ENCODE results near the gene PPP1R2C. TPM values are rescaled to one million over a fixed set of nuclear protein-coding genes. Genes with fewer than 3 reads are reported as not detected.

The PPP1R2C gene
- total RNA-seq (not detected), polyA plus RNA-seq (not detected)

GRCh38 chrX:42778096-42778495 lies at the start of gene PPP1R2C:
Gene PPP1R2C, minus strand, starts transcription at chrX:42778163. Its CDS starts 84 bp downstream, at chrX:42778079.
- Histone ChIP-seq H3K27ac (ENCODE audit: low read depth in 1 of 2, low read length in 2 of 2) (no peak within 1 kb of the TSS), H3K27me3 (ENCODE audit: control insufficient read depth in 4 of 4, insufficient read depth in 4 of 4, low read length in 3 of 4) (no peaks in the 10 kb centered on the region), H3K9ac (ENCODE audit: low read depth in 1 of 2, low read length in 2 of 2) (no peak within 1 kb of the TSS), H3K36me3 (ENCODE audit: control insufficient read depth in 4 of 4, insufficient read depth in 3 of 4, low read depth in 1 of 4, low read length in 3 of 4) (no peaks in the 10 kb centered on the region), H3K4me1 (ENCODE audit: control insufficient read depth in 4 of 4, insufficient read depth in 4 of 4, low read length in 3 of 4) (no peaks in the 10 kb centered on the region), H3K9me3 (ENCODE audit: control insufficient read depth in 4 of 4, low read length in 3 of 4) (peaks cover 0 to 6% (median under 1%) of the 10 kb centered on the region in 4 donors), H3K4me3 (ENCODE audit: low read depth in 1 of 3, low read length in 3 of 3) (no peak within 1 kb of the TSS)
- 98% methylated on average over 33 of the region's 33 CpGs for WGBS
- DNase-seq (ENCODE audit: low spot score): no peak
- TF ChIP-seq EGR1 (IDR thresholded peaks at IDR 0.05; ENCODE audit: low read depth in 2 of 2) (no peak), RAD21 (IDR thresholded peaks at IDR 0.05) (no peak), ZBTB33 (IDR thresholded peaks at IDR 0.05) (no peak), HNF4A (conservative IDR thresholded peaks at IDR 0.05) (no peak), TAF1 (conservative IDR thresholded peaks at IDR 0.05) (no peak), REST (IDR thresholded peaks at IDR 0.05) (no peak), FOXA1 (IDR thresholded peaks at IDR 0.05) (no peak), JUND (IDR thresholded peaks at IDR 0.05) (no peak)

GRCh38 chrX:42825201-42825600 lies 47.2 kb upstream of the PPP1R2C start:
- H3K36me3 ChIP-seq (ENCODE audit: control insufficient read depth in 4 of 4, insufficient read depth in 3 of 4, low read depth in 1 of 4, low read length in 3 of 4): no peaks in the 10 kb centered on the region
- DNase-seq (ENCODE audit: low spot score): no peak
- TF ChIP-seq MAX (IDR thresholded peaks at IDR 0.05) (no peak), HNF4A (conservative IDR thresholded peaks at IDR 0.05) (no peak), ATF3 (IDR thresholded peaks at IDR 0.05) (no peak), FOXA2 (IDR thresholded peaks at IDR 0.05) (no peak), REST (IDR thresholded peaks at IDR 0.05) (no peak), HNF4G (IDR thresholded peaks at IDR 0.05) (no peak), YY1 (IDR thresholded peaks at IDR 0.05) (no peak), JUND (IDR thresholded peaks at IDR 0.05) (no peak)
- peaks cover 0 to 2% (median 0%) of the 10 kb centered on the region in 4 donors for H3K27me3 ChIP-seq (ENCODE audit: control insufficient read depth in 4 of 4, insufficient read depth in 4 of 4, low read length in 3 of 4)
- H3K4me3 ChIP-seq (ENCODE audit: low read depth in 1 of 3, low read length in 3 of 3): no peak overlapping the region
- H3K27ac ChIP-seq (ENCODE audit: low read depth in 1 of 2, low read length in 2 of 2): no peak overlapping the region
- H3K9me3 ChIP-seq (ENCODE audit: control insufficient read depth in 4 of 4, low read length in 3 of 4): peaks cover 0 to 10% (median 3%) of the 10 kb centered on the region in 4 donors
- WGBS: 93% methylated on average over 3 of the region's 3 CpGs
- H3K9ac ChIP-seq (ENCODE audit: low read depth in 1 of 2, low read length in 2 of 2): no peak overlapping the region
- H3K4me1 ChIP-seq (ENCODE audit: control insufficient read depth in 4 of 4, insufficient read depth in 4 of 4, low read length in 3 of 4): no peaks in the 10 kb centered on the region
